ENCODE measurements around the gene CEMP1. TPM values are rescaled to one million over a fixed set of nuclear protein-coding genes. Genes with fewer than 3 reads are reported as not detected.

Gene CEMP1
- total RNA-seq, 4 donors from 2014 or later, result 3.6 to 7.8 (median 3.6) TPM

DNA sequence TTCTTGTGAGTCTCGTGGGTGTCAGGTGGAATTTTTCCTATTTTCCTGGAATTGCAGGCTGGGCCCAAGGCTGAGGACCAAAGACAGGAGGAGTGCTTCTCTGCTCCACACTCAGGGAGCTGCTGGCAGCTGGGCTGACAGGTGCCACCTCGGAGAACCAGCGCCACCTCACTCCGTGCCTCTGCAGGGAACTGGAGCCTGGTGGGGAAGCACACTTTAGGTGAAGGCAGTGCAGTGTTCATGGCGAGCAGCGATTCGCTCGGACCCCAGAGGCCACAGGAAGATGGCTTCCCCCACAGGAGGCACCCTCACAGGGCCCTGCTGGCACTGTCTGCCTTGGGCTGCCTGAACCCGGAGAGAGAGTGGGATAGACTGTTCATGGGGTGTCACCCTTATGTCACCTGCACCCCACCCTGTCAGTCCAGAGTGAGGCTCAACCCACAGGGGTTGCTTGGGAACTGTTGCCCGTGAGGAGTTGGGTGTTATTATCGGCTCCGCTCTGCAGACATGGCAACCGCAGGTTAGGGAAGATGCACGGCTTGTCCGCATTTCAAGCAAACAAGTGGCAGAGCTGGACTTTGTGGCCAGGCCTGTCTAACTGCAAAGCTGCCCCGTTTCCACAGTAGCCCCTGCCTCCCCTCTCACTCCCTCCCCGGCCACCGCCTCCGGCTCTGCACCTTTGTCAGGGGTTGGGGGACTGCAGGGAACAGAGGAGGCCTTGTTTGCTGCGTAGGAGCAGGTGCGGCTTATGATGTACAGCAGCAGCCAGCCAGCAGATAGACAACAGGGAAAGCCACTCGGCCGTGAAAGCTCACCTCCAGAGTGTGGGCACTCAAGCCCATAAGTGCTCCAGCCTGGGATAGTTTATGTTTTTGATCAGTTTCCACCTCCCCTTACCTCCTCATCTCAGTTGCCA lies 40.8 kb downstream of the CEMP1 start:
- Histone ChIP-seq H3K36me3 (no peaks in the 10 kb centered on the region), H3K9me3 (no peaks in the 10 kb centered on the region), H3K27me3 (no peaks in the 10 kb centered on the region), H3K4me3 (replicated peaks in 1 of 3) (no peak overlapping the region), H3K27ac (peak overlapping the region; percentile 47 to 74 (median 61)), H3K4me1 (peaks cover 35 to 67% of the 10 kb centered on the region in 2 donors)
- 50 to 64% methylated on average over 8 to 20 of the region's 23 CpGs for WGBS, 2 donors
- intact Hi-C loops (cut with DNase I), result no loop called here
- TF ChIP-seq POLR2A (IDR thresholded peaks at IDR 0.05) (no peak), CTCF (IDR thresholded peaks at IDR 0.05) (no peak)
- peak; percentile 74 to 77 for DNase-seq

DNA sequence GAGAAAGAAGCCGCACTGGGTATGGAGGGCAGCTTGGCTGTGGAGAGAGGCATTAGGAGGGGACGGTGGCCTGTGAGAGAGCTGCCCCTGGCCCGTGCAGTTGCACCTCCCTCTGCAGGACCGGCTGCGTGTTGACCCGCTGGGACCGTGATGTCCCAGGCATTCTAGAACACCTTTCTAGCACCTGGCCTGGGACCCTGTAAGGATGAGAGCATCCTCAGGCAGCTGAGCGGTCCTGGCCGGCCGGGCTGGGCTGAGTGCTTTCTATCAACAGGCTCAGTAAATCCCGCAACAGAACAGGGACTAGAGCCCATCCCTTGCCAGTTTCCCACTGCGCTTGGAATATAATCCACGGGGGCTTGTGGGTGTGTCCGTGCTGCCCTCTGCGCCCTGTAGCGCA lies 41.6 kb downstream of the CEMP1 start:
- no peak for TF ChIP-seq POLR2A (IDR thresholded peaks at IDR 0.05)
- TF ChIP-seq CTCF (IDR thresholded peaks at IDR 0.05), result no peak
- Histone ChIP-seq H3K9me3 (no peaks in the 10 kb centered on the region), H3K27ac (peak overlapping the region in 1 of 3 donors; percentile 61), H3K27me3 (no peaks in the 10 kb centered on the region), H3K36me3 (no peaks in the 10 kb centered on the region), H3K4me3 (replicated peaks in 1 of 3) (no peak overlapping the region), H3K4me1 (peaks cover 37 to 70% of the 10 kb centered on the region in 2 donors)
- no peak for DNase-seq
- intact Hi-C loops (cut with DNase I), result no loop called here
- WGBS, 2 donors, result 93 to 94% methylated on average over 13 to 16 of the region's 16 CpGs

DNA sequence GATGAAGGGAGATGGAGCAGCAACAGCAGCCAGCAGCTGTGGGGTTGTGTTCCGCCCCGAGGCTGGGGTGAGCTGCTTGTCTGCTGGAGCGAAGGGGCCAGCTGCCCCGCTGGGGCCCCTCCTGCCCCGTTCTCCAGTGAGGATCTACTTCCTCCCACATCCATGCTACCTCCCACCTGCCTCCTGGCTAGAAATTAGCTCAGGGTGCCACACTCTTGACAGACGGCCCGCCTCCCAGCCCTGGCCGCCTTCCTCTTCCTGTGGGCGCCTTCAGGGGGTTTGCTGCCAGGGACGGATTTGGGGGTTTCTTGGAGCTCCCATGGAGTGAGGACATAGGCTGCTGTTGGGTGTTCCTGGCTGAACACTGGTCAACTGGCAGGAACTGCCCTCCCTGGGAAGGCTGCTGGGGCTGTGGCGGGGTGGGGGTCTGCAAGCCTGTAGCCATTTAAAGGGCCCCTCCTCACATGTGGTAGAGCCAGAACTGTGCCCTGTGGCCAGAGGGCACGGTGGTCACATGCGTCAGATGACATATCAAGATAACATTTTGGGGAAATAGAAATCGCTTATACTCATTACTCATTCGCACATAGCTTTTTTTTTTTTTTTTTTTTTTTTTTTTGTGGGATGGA lies 43.2 kb downstream of the CEMP1 start:
- WGBS, 2 donors, result 89% methylated on average over 9 to 12 of the region's 15 CpGs
- TF ChIP-seq CTCF (IDR thresholded peaks at IDR 0.05) (no peak), POLR2A (IDR thresholded peaks at IDR 0.05) (no peak)
- Histone ChIP-seq H3K27ac (peak overlapping the region in 1 of 3 donors; percentile 71), H3K4me1 (peaks cover 38 to 70% of the 10 kb centered on the region in 2 donors), H3K9me3 (no peaks in the 10 kb centered on the region), H3K27me3 (no peaks in the 10 kb centered on the region), H3K36me3 (no peaks in the 10 kb centered on the region), H3K4me3 (replicated peaks in 1 of 3) (no peak overlapping the region)
- DNase-seq, result no peak
- intact Hi-C loops (cut with DNase I), result no loop called here

GRCh38 chr16:2487517-2487842 lies 43.7 kb downstream of the CEMP1 start:
- Histone ChIP-seq H3K36me3 (no peaks in the 10 kb centered on the region), H3K9me3 (no peaks in the 10 kb centered on the region), H3K4me1 (peaks cover 43 to 71% of the 10 kb centered on the region in 2 donors), H3K27ac (peak overlapping the region; percentile 29 to 71 (median 50)), H3K27me3 (no peaks in the 10 kb centered on the region), H3K4me3 (replicated peaks in 1 of 3) (no peak overlapping the region)
- no peak for DNase-seq
- intact Hi-C loops (cut with DNase I), result no loop called here
- 62 to 75% methylated on average over 5 to 8 of the region's 8 CpGs for WGBS, 2 donors
- TF ChIP-seq POLR2A (IDR thresholded peaks at IDR 0.05) (no peak), CTCF (IDR thresholded peaks at IDR 0.05) (no peak)

Measured in thyroid gland (tissue), 4 donors.